ENCODE results near the gene DOCK6.

GRCh38 chr19:11225815-11226214, 36.5 kb downstream of the DOCK6 start:
- TF ChIP-seq, protein P1, sequence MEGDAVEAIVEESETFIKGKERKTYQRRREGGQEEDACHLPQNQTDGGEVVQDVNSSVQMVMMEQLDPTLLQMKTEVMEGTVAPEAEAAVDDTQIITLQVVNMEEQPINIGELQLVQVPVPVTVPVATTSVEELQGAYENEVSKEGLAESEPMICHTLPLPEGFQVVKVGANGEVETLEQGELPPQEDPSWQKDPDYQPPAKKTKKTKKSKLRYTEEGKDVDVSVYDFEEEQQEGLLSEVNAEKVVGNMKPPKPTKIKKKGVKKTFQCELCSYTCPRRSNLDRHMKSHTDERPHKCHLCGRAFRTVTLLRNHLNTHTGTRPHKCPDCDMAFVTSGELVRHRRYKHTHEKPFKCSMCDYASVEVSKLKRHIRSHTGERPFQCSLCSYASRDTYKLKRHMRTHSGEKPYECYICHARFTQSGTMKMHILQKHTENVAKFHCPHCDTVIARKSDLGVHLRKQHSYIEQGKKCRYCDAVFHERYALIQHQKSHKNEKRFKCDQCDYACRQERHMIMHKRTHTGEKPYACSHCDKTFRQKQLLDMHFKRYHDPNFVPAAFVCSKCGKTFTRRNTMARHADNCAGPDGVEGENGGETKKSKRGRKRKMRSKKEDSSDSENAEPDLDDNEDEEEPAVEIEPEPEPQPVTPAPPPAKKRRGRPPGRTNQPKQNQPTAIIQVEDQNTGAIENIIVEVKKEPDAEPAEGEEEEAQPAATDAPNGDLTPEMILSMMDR (optimal IDR thresholded peaks at IDR 0.05 in 1 of 3, IDR thresholded peaks at IDR 0.05 in 1 of 3, conservative IDR thresholded peaks at IDR 0.05 in 1 of 3; ENCODE audit: extremely low read depth in 1 of 3, insufficient read depth in 2 of 3, low read length in 3 of 3), result no peak
- TF ChIP-seq EZH2 (IDR thresholded peaks at IDR 0.05; ENCODE audit: low read length), result no peak

Measured in keratinocyte (primary cell).